PFSK-1 (cell line): Measurements from ENCODE around the gene RIN2.

ENCODE experiments used
- POLR2AphosphoS5 ChIP-seq: IDR thresholded peaks from 2 replicates; pipeline ENCODE4 v1.6.1; 2012; ENCODE audit warnings: low read depth, mild to moderate bottlenecking, control low read depth, low read length, moderate library complexity
- REST ChIP-seq, 2 experiments: IDR thresholded peaks; 2 replicates each; pipeline versions ENCODE4 v1.6.1 to v1.8.0; 2011 to 2012; ENCODE audit warnings: low read depth in 2 of 2, low read length in 2 of 2, control low read depth in 1 of 2, inconsistent platforms in 1 of 2, mild to moderate bottlenecking in 1 of 2, moderate library complexity in 1 of 2; ENCODE audit not compliant: insufficient read depth in 1 of 2
- SIN3A ChIP-seq: IDR thresholded peaks from 2 replicates; pipeline ENCODE4 v1.6.1; 2012; ENCODE audit warnings: mild to moderate bottlenecking, low read length, moderate library complexity, borderline replicate concordance; ENCODE audit not compliant: insufficient read depth

DNA sequence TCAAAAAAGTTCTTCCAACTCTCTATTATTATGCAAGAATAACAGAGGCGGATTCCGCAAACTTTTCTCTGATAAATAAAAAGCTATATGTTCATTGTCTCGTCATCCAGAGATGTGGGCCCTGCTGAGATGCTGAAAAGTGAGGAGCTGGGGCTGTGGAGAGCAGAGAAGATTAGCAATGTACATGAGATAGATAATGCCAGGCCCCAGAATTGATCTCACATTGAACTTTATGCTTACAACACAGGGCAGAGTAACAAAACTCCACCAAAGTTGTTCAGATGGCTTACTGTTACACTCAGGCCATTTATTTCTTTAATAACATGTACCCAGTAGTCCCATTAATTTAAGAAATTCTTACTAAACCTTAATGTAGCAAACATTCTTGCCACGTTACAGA is 32.7 kb upstream of the RIN2 start:
- TF ChIP-seq REST (IDR thresholded peaks at IDR 0.05; ENCODE audit: insufficient read depth in 1 of 2, low read depth in 2 of 2, low read length in 2 of 2) (no peak), POLR2AphosphoS5 (no peak), SIN3A (no peak)
